Activated naive CD4-positive, alpha-beta T cell treated with Interleukin-2 at 50 U/mL for 16 hours (primary cell): ENCODE measurements around the gene EAF2.

Source experiments
- DNase-seq: peaks from one replicate; pipeline ENCODE4 v3.0.0-alpha.2; 2020

Gene EAF2

DNA sequence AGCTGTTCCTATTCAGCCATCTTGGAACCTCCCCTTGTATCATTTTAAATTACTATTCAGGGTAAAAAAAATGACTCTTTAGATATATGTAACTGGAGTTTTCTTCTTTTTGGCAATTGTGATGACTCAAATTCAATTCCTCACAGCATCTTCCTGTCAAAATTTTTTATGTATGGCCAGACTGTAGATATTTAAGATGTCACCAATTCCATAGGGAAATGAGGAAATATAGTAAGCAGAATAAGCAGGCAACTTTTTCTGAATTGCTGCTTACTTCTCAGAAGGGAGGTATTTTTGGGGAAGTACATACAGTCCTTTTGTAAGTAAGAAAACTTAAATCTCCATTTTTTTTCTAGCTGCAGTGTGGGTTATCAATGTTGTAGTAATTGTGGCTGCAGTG is 28.8 kb downstream of the EAF2 start:
- DNase-seq = no peak

- DNase-seq = no peak
Measured at GRCh38 chr3:121869736-121870135, 34.7 kb downstream of the EAF2 start.

DNA sequence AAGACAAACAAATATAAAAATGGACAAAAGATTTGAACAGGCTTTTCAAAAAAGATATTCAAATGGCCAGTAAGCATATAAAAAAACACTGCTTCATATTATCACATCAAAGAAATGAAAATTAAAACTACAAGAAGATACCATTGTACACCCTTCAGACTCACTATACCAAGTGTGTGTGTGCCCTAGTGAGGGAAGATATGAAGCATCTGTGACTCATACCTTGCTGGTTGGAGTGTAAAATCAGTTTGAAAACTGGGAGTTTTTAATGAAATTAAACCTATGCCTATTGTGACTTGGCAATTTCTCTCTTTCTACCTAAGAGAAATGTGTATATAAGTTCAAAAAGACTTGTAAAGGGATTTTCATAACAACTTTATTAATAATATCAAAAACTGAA is 35.7 kb downstream of the EAF2 start:
- no peak for DNase-seq

DNA sequence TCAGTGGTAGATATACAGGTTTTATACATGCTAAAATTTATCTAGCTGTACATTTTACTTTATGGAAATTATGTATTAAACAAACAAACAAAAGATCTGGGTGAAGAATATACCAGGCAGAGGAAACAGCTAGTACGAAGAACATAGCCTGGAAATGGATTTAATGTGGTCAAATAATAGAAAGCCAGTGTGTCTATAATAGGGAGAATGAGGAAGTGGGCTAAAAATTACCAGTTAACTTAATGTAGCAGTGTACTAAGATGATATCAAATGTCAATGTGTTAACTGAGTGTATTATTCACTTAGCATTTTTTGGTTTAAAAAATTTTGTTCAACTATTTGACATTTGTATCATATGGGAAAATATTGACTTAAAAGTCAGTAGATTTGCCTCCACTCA is 36.4 kb downstream of the EAF2 start:
- no peak for DNase-seq

GRCh38 chr3:121878411-121878810 is 43.4 kb downstream of the EAF2 start:
- DNase-seq = no peak

DNA sequence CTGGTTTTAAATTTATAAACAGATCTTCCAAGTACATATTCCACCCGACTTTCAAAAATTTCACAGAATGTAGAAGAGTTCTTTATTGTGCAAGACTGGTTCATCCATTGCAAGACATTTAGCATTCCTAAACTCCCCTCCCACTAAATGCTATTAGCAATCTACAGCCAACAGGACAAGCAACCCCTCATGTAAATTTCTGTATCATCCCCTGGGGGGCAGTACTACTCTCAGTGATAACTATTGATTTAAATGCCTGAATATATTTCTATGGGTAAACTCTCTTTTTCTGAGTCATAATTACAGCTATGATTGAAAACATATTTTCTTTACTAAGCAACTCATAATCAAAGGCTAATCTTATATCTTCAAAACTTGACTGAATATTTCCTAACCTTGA is 48.5 kb downstream of the EAF2 start:
- no peak for DNase-seq

- no peak for DNase-seq
Measured at GRCh38 chr3:121885386-121885785, 50.4 kb downstream of the EAF2 start.

DNA sequence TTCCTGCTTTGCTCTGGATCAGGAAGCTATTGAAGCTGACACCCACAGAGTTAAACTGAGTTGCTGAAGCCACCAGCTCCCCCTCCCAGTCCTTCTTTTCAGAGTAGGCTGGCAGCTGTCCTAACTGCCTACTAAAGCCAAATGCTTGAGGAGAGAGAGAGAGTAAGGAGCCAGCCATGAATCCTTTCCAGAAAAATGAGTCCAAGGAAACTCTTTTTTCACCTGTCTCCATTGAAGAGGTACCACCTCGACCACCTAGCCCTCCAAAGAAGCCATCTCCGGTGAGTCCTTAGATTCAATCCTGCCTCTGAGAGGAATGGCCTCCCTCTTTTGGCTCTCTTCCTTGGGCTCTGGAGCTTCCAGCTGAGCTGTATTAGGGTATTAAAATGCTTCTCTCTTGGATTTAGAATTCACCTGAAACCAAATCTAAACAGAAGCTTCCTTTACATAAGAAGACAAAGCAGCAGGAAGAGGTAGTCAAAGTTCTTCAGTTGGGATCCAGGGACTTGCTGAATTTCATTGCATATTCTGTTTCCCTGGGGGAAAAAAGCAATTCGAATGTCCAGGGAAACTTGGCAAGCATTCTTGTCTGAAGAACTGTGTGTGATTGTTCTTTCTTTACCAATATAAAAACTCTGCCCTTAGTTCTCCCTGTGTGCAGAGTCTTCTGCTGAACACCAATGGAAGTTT is 59.4 kb downstream of the EAF2 start, which contains the start of gene SLC15A2:
Gene SLC15A2 (plus strand): TSS at position 101 of the 690 bp plus-strand sequence. CDS start 76 bp downstream, at position 177.
- no peak for DNase-seq

DNA sequence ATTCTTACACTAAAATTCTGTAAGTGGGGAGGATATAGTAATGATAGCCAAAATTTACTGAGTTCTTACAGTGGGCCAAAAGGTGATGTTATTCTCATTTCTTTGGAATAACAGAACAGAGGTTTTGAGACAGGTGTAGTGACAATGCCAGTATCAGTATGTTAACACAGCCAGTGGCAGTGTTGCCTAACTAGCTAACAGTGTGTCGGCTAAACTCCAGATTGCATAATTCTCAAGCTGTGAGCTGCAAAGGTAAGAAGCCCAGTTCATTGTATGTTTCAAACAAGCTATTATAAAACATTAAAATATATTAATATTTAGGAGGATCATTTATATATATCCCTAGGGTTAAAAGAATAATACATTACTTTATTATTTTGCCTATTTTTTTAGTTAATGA is 60.1 kb downstream of the EAF2 start:
- no peak for DNase-seq

DNA sequence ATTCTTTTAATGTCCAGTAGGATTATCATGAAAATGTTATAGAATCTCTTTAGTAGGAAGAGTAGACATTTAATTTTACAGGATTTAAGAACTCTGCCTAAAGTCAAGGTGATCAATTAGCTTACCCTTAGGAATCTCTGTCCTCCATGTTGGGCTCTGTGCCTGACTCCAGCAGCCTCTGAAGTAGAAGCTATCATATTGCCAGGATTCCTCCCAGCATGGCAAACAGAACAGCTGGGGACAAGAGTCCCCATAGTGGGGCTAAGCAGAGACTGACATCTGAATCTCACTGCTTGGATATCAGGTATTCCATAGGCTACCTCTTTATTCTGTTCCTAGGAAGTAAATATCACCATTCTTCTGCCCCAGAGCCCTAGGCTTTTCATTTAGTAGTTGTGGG is 60.7 kb downstream of the EAF2 start:
- no peak for DNase-seq

DNA sequence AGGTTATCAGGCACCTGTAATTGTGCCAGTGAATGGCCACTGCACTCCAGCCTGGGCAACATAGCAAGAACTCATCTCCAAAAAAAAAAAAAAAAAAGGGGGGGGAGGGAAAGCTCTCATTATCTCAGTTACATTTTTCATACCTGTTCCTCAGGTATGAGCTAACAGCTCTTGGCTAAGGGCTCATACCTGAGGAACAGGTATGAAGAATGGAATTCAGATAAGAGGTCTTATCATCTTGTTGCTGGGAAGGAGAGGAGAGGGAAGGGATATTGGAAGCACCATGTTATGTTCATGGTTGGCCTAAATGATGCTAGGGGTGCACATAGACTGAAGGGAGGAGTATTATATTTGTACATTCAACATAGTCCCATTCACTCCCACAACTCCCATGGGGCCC is 61.8 kb downstream of the EAF2 start:
- DNase-seq = no peak

GRCh38 chr3:121897296-121897695 is 62.3 kb downstream of the EAF2 start:
- no peak for DNase-seq

GRCh38 chr3:121913305-121913990 is 78.4 kb downstream of the EAF2 start:
- DNase-seq = no peak

DNA sequence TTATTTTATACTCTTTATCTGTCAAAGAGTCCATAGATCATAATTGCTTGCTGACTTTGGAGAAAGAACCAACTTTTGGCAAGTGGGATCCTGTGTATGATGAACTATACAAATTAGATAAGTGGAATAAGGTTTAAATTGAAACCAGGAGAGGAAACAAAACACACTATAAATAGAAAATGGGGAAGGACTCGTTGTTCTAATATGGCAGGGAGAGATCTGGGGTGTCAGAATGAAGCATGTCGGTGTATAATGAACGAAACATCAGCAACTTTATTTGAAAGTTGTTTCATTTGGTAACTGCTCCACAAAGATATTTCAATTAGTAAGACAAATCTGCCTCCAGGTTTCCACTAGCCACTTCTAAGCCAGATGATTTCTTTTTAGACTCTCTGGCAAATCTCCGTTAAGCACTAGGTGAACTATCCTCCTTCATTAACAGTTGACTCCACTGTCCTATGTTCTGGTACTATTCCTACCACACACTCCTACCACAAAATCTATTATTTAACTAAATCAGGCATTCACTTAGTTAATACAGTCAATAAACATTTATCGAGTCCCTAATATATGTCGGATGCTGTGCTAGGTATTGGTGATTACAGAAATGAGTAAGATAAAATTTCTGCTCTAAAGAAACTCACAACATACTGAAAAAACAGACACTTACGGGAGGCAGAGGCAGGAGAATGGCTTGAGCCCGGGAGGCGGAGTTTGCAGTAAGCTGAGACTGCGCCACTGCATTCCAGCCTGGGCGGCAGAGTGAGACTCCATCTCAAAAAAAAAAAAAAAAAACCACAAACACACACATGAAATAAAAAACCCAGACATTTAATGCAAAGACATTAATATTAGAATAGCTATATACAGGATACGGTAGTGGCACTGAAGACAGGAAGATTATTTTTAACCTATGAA is 79.3 kb downstream of the EAF2 start:
- DNase-seq = no peak

DNA sequence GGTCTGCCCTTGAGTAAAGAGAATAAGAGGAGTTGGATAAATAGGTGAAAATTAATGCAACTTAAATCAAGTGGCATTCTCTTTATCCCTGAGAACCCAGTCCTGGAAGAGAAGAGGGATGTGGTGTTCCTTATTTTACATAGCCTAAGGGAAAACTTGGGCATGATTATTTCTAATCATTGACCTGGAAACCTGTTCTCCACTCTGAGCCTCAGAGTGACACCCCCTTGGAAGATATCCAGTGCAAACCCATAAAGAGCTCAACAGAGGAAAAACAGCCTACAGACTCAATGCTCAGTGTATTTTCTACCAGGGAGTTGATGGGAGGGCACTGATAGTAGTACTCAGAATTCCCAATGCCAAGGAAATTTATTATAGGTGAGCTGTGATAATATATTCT is 81.2 kb downstream of the EAF2 start:
- no peak for DNase-seq

GRCh38 chr3:121918779-121919483 is 83.9 kb downstream of the EAF2 start:
- DNase-seq = no peak

DNA sequence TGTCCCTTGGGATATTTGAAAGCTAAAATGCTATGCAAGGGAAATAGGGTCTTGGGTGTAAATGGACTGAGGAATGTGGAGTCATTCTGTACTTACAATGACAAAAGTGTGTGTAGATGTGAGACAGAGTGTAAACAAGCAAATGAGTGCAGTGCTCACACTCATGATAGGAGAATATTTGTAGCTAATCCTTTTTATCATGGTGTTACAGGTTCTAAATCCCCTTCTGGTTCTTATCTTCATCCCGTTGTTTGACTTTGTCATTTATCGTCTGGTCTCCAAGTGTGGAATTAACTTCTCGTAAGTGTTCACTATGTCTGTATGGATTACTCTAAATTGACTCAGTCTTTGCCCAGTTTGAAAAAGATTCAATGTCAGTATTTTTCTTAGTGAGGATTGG is 89.7 kb downstream of the EAF2 start:
- no peak for DNase-seq

GRCh38 chr3:121926380-121926779 is 91.4 kb downstream of the EAF2 start:
- DNase-seq = no peak
